GM21515 (cell line): ENCODE data around the gene CD82.

Source experiments
- ATAC-seq: cut with Tn5 transposase; IDR thresholded peaks from one replicate; pipeline ENCODE4 v1.9.1; 2021; ENCODE audit not compliant: unreplicated experiment

CD82 gene

GRCh38 chr11:44614281-44614775 is 48.9 kb downstream of the CD82 start:
- no peak for ATAC-seq

GRCh38 chr11:44615041-44615755 is 49.7 kb downstream of the CD82 start:
- ATAC-seq = no peak

- ATAC-seq = no peak
Observed at GRCh38 chr11:44615913-44616791, 50.7 kb downstream of the CD82 start.

GRCh38 chr11:44617671-44618461 is 52.4 kb downstream of the CD82 start:
- ATAC-seq = no peak

- ATAC-seq = no peak
Observed at GRCh38 chr11:44618561-44619425, 53.3 kb downstream of the CD82 start.

GRCh38 chr11:44620328-44620725 is 54.9 kb downstream of the CD82 start:
- no peak for ATAC-seq

- peak; percentile 50 for ATAC-seq
Observed at GRCh38 chr11:44621140-44621681, 55.7 kb downstream of the CD82 start.

GRCh38 chr11:44621784-44622183 is 56.3 kb downstream of the CD82 start:
- no peak for ATAC-seq

- no peak for ATAC-seq
Observed at GRCh38 chr11:44622190-44622650, 56.8 kb downstream of the CD82 start.

- no peak for ATAC-seq
Observed at GRCh38 chr11:44622721-44623258, 57.3 kb downstream of the CD82 start.

GRCh38 chr11:44623341-44623730 is 57.9 kb downstream of the CD82 start:
- no peak for ATAC-seq

- ATAC-seq = no peak
Observed at GRCh38 chr11:44623731-44624491, 58.4 kb downstream of the CD82 start.

- ATAC-seq = no peak
Observed at GRCh38 chr11:44624761-44625221, 59.3 kb downstream of the CD82 start.

- no peak for ATAC-seq
Observed at GRCh38 chr11:44625759-44626523, 60.5 kb downstream of the CD82 start.

- ATAC-seq = no peak
Observed at GRCh38 chr11:44626645-44627044, 61.2 kb downstream of the CD82 start.

GRCh38 chr11:44627165-44627789 is 61.8 kb downstream of the CD82 start:
- ATAC-seq = no peak

- ATAC-seq = peak; percentile 48
Observed at GRCh38 chr11:44627911-44628729, 62.7 kb downstream of the CD82 start.
